ENCODE measurements around the gene INSR.

GRCh38 chr19:7119582-7119981 is 174.6 kb downstream of the INSR start:
- no peak for TF ChIP-seq EZH2 (IDR thresholded peaks at IDR 0.05; ENCODE audit: borderline replicate concordance, low read depth, low read length, severe bottlenecking)
- TF ChIP-seq, protein P1, sequence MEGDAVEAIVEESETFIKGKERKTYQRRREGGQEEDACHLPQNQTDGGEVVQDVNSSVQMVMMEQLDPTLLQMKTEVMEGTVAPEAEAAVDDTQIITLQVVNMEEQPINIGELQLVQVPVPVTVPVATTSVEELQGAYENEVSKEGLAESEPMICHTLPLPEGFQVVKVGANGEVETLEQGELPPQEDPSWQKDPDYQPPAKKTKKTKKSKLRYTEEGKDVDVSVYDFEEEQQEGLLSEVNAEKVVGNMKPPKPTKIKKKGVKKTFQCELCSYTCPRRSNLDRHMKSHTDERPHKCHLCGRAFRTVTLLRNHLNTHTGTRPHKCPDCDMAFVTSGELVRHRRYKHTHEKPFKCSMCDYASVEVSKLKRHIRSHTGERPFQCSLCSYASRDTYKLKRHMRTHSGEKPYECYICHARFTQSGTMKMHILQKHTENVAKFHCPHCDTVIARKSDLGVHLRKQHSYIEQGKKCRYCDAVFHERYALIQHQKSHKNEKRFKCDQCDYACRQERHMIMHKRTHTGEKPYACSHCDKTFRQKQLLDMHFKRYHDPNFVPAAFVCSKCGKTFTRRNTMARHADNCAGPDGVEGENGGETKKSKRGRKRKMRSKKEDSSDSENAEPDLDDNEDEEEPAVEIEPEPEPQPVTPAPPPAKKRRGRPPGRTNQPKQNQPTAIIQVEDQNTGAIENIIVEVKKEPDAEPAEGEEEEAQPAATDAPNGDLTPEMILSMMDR (IDR thresholded peaks at IDR 0.05; ENCODE audit: borderline replicate concordance, extremely low read depth, low read length, poor library complexity, severe bottlenecking) = no peak

Data from DND-41 (cell line).